A549 (cell line): ENCODE results near the gene ZSCAN1. TPM values are rescaled to one million over a fixed set of nuclear protein-coding genes. Genes with fewer than 3 reads are reported as not detected.

Experiments used
- ATAC-seq, 2 experiments: fragments of 200-7000 bp in 1 of 2; fragments of >200 bp in 1 of 2; cut with Nextera tagmentation in 1 of 2; cut with Tn5 transposase in 1 of 2; 3 replicates each; pipeline versions ENCODE4 v1.8.0 to v1.9.1; 2018 to 2020; ENCODE audit warnings: mild to moderate bottlenecking in 1 of 2, moderate library complexity in 1 of 2
- CTCF ChIA-PET: fragments of 300-600 bp; sonication (Branson Sonifier 250); formaldehyde crosslinking; extraction: SDS; loops from one replicate; lab custom pipeline; 2021; ENCODE audit warnings: antibody characterized with exemption, inconsistent platforms; lab: Yijun Ruan, JAX
- POLR2A ChIA-PET: fragments of 350-600 bp; formaldehyde crosslinking; extraction: SDS; loops from one replicate; lab custom pipeline; 2021; ENCODE audit warnings: antibody characterized with exemption, inconsistent platforms; lab: Yijun Ruan, JAX
- DNase-seq, 2 experiments: peaks; one replicate each; pipeline versions ENCODE4 v3.0.0 to v3.0.0-alpha.2; 2011 to 2016; ENCODE audit warnings: low read depth in 1 of 2, low spot score in 1 of 2
- FAIRE-seq: peaks from 2 replicates; lab custom pipeline; 2011; peaks lifted over from hg19 to GRCh38; lab: Jason Lieb, UNC
- H3K27ac ChIP-seq, 2 experiments: fragments of >200 bp; sonication (Bioruptor Twin); formaldehyde crosslinking; 3 replicates each; pipeline ENCODE4 v1.5.1; 2016 to 2017
- H3K4me1 ChIP-seq: fragments of >200 bp; sonication (Bioruptor Twin); formaldehyde crosslinking; 3 replicates; pipeline ENCODE4 v1.6.1; 2016
- H3K4me2 ChIP-seq: fragments of >200 bp; sonication (Bioruptor Twin); formaldehyde crosslinking; 3 replicates; pipeline ENCODE4 v1.6.1; 2016
- H3K4me3 ChIP-seq: fragments of >200 bp; sonication (Bioruptor Twin); formaldehyde crosslinking; 3 replicates; pipeline ENCODE4 v1.5.1; 2016
- H3K9me3 ChIP-seq: fragments of >200 bp; sonication (Bioruptor Twin); formaldehyde crosslinking; 3 replicates; pipeline ENCODE4 v1.6.1; 2016
- BHLHE40 ChIP-seq: IDR thresholded peaks from 2 replicates; pipeline ENCODE4 v1.6.1; 2012; ENCODE audit warnings: low read depth, low read length, inconsistent platforms
- EHF ChIP-seq: fragments of 250-450 bp; sonication (Bioruptor Pico); IDR thresholded peaks from 2 replicates; pipeline ENCODE4 v1.5.0; 2020; ENCODE audit warnings: mild to moderate bottlenecking
- FOSL2 ChIP-seq, 2 experiments: fragments of 450-650 bp in 1 of 2; fragments of >200 bp in 1 of 2; sonication (Bioruptor Twin) in 1 of 2; formaldehyde crosslinking; IDR thresholded peaks; 2 replicates each; pipeline versions ENCODE4 v1.5.0 to v1.6.1; 2016 to 2020; ENCODE audit warnings: mild to moderate bottlenecking in 1 of 2, moderate library complexity in 1 of 2
- HDAC2 ChIP-seq: fragments of 200-600 bp; sonication (generic); IDR thresholded peaks from 2 replicates; pipeline ENCODE4 v1.6.1; 2016
- JUN ChIP-seq, 2 experiments: fragments of >200 bp; sonication (Bioruptor Twin); formaldehyde crosslinking; IDR thresholded peaks; 2 replicates in 1 of 2; 3 replicates in 1 of 2; pipeline ENCODE4 v1.6.1; 2016 to 2017
- KDM1A ChIP-seq: fragments of 200-600 bp; sonication (generic); IDR thresholded peaks from 2 replicates; pipeline ENCODE4 v1.6.1; 2016; ENCODE audit warnings: low read depth, mild to moderate bottlenecking
- MAZ ChIP-seq: fragments of 150-350 bp; IDR thresholded peaks from 2 replicates; pipeline ENCODE4 v1.6.1; 2014; ENCODE audit warnings: antibody characterized with exemption, low read depth, low read length, borderline replicate concordance
- NFE2L2 ChIP-seq: fragments of 150-350 bp; conservative IDR thresholded peaks from 2 replicates; pipeline ENCODE4 v1.6.1; 2014; ENCODE audit warnings: low read length
- PHF8 ChIP-seq: fragments of 200-600 bp; sonication (generic); IDR thresholded peaks from 2 replicates; pipeline ENCODE4 v1.6.1; 2016; ENCODE audit warnings: low read depth, mild to moderate bottlenecking, antibody characterized with exemption, moderate library complexity, borderline replicate concordance
- RAD21 ChIP-seq, 2 experiments: fragments of >200 bp in 1 of 2; sonication (Bioruptor Twin) in 1 of 2; formaldehyde crosslinking in 1 of 2; IDR thresholded peaks in 1 of 2; conservative IDR thresholded peaks in 1 of 2; 2 replicates in 1 of 2; 3 replicates in 1 of 2; pipeline ENCODE4 v1.6.1; 2012 to 2018; ENCODE audit warnings: inconsistent platforms in 1 of 2
- RARB ChIP-seq: fragments of 250-450 bp; sonication (Bioruptor Pico); IDR thresholded peaks from 2 replicates; pipeline ENCODE4 v1.8.0; 2021; ENCODE audit warnings: mild to moderate bottlenecking, moderate library complexity
- RNF2 ChIP-seq: fragments of 200-600 bp; sonication (generic); IDR thresholded peaks from 2 replicates; pipeline ENCODE4 v1.6.1; 2016; ENCODE audit warnings: low read depth, mild to moderate bottlenecking, antibody characterized with exemption, moderate library complexity, borderline replicate concordance
- SMC3 ChIP-seq: fragments of >200 bp; sonication (Bioruptor Twin); formaldehyde crosslinking; IDR thresholded peaks from 3 replicates; pipeline ENCODE4 v1.6.1; 2018; ENCODE audit warnings: inconsistent platforms
- TP53 ChIP-seq: fragments of 250-450 bp; sonication (Bioruptor Pico); IDR thresholded peaks from 2 replicates; pipeline ENCODE4 v1.5.0; 2021; ENCODE audit warnings: mild to moderate bottlenecking, moderate library complexity
- ZFP36 ChIP-seq: fragments of 450-650 bp; IDR thresholded peaks from 2 replicates; pipeline ENCODE4 v1.6.1; 2014; ENCODE audit warnings: borderline replicate concordance; ENCODE audit not compliant: partially characterized antibody
- ZNF302 ChIP-seq: fragments of 250-450 bp; sonication (Bioruptor Pico); IDR thresholded peaks from 2 replicates; pipeline ENCODE4 v1.9.0; 2021; ENCODE audit warnings: inconsistent platforms, mild to moderate bottlenecking, moderate library complexity
- ZSCAN20 ChIP-seq: fragments of 250-450 bp; sonication (Bioruptor Pico); IDR thresholded peaks from 2 replicates; pipeline ENCODE4 v1.8.0; 2022; ENCODE audit warnings: mild to moderate bottlenecking, moderate library complexity
- WGBS: methylation state at CpG from one replicate; pipeline ENCODE4 v1.1.6; 2017; ENCODE audit errors: missing lambda C conversion rate; 5-methylcytosine and 5-hydroxymethylcytosine counted together
- polyA plus RNA-seq, 4 experiments: library from polyadenylated mRNA; depleted of rRNA in 3 of 4; stranded (reverse); fragments of >200 nt; fragmentation: RNase III in 1 of 4; extraction: RNeasy Plus Mini Kit Qiagen cat#74134 plus additional on column Dnase treatment in 1 of 4; gene quantifications; 2 replicates in 3 of 4; 3 replicates in 1 of 4; pipeline ENCODE4 v1.2.3, GENCODE V29; 2011 to 2017
- TF ChIP-seq, protein P1 (sequence below): fragments of 450-650 bp; IDR thresholded peaks from 2 replicates; pipeline ENCODE4 v1.6.1; 2014; ENCODE audit warnings: antibody characterized with exemption
- TF ChIP-seq, protein P2 (sequence below): IDR thresholded peaks from 2 replicates; pipeline ENCODE4 v1.6.1; 2012
- TF ChIP-seq, protein P3 (sequence below): fragments of >200 bp; sonication (Bioruptor Twin); formaldehyde crosslinking; IDR thresholded peaks from 2 replicates; pipeline ENCODE4 v1.6.1; 2016
- TF ChIP-seq, protein P4 (sequence below): IDR thresholded peaks from 2 replicates; pipeline ENCODE4 v1.6.1; 2012
- TF ChIP-seq, protein P5 (sequence below): fragments of 200-600 bp; sonication (generic); IDR thresholded peaks from 2 replicates; pipeline ENCODE4 v1.6.1; 2016; ENCODE audit warnings: antibody characterized with exemption, mild to moderate bottlenecking, moderate library complexity
- TF ChIP-seq, protein P6 (sequence below): fragments of >200 bp; sonication (Bioruptor Twin); formaldehyde crosslinking; IDR thresholded peaks from 3 replicates; pipeline ENCODE4 v1.5.1; 2016
- TF ChIP-seq, protein P7 (sequence below): IDR thresholded peaks from 2 replicates; pipeline ENCODE4 v1.6.1; 2012; ENCODE audit warnings: low read depth, borderline replicate concordance

ZSCAN1 gene
- polyA plus RNA-seq, 2 of the 4 experiments (the other 2 are of a cell fraction): not detected

DNA sequence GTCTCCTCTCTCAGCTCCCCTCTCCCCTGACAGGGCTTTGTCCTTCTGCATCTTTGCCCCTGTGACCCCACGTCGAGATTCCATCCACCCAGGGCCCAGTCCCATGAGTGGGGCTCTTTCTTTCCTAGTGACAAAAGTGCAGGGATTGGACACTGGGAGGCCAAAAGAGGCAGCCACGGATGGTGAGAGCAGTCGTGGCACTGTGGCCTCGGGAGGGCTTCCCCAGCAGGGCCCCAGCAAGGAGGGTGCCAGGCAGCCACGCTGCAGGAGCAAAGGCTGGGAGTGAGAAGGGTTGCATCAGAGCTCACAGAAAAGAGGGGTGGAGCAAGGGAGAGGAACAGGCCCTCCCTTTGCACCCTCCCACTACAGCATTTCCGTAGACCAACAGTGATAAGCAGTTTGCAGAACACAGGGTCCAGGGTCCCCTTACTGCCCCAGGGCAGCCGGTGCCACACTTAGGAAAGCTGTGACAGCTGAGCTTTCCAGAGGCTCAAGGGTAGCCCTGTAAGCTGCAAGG is 4.9 kb downstream of the ZSCAN1 start:
- FAIRE-seq (no peak), DNase-seq (no peak), ATAC-seq (no peak)
- H3K9me3 ChIP-seq: peaks cover 76% of the 10 kb centered on the region
- TF ChIP-seq JUN (IDR thresholded peaks at IDR 0.05): no peak
- no peak for TF ChIP-seq MAZ
- TF ChIP-seq, protein P1, sequence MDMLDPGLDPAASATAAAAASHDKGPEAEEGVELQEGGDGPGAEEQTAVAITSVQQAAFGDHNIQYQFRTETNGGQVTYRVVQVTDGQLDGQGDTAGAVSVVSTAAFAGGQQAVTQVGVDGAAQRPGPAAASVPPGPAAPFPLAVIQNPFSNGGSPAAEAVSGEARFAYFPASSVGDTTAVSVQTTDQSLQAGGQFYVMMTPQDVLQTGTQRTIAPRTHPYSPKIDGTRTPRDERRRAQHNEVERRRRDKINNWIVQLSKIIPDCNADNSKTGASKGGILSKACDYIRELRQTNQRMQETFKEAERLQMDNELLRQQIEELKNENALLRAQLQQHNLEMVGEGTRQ: no peak
- TF ChIP-seq, protein P2, sequence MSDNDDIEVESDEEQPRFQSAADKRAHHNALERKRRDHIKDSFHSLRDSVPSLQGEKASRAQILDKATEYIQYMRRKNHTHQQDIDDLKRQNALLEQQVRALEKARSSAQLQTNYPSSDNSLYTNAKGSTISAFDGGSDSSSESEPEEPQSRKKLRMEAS: no peak
- TF ChIP-seq, protein P3, sequence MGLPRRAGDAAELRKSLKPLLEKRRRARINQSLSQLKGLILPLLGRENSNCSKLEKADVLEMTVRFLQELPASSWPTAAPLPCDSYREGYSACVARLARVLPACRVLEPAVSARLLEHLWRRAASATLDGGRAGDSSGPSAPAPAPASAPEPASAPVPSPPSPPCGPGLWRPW: no peak
- no peak for TF ChIP-seq ZFP36
- no peak for TF ChIP-seq TP53
- TF ChIP-seq, protein P4, sequence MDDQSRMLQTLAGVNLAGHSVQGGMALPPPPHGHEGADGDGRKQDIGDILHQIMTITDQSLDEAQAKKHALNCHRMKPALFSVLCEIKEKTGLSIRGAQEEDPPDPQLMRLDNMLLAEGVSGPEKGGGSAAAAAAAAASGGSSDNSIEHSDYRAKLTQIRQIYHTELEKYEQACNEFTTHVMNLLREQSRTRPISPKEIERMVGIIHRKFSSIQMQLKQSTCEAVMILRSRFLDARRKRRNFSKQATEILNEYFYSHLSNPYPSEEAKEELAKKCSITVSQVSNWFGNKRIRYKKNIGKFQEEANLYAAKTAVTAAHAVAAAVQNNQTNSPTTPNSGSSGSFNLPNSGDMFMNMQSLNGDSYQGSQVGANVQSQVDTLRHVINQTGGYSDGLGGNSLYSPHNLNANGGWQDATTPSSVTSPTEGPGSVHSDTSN: no peak
- TF ChIP-seq PHF8: no peak
- TF ChIP-seq, protein P5, sequence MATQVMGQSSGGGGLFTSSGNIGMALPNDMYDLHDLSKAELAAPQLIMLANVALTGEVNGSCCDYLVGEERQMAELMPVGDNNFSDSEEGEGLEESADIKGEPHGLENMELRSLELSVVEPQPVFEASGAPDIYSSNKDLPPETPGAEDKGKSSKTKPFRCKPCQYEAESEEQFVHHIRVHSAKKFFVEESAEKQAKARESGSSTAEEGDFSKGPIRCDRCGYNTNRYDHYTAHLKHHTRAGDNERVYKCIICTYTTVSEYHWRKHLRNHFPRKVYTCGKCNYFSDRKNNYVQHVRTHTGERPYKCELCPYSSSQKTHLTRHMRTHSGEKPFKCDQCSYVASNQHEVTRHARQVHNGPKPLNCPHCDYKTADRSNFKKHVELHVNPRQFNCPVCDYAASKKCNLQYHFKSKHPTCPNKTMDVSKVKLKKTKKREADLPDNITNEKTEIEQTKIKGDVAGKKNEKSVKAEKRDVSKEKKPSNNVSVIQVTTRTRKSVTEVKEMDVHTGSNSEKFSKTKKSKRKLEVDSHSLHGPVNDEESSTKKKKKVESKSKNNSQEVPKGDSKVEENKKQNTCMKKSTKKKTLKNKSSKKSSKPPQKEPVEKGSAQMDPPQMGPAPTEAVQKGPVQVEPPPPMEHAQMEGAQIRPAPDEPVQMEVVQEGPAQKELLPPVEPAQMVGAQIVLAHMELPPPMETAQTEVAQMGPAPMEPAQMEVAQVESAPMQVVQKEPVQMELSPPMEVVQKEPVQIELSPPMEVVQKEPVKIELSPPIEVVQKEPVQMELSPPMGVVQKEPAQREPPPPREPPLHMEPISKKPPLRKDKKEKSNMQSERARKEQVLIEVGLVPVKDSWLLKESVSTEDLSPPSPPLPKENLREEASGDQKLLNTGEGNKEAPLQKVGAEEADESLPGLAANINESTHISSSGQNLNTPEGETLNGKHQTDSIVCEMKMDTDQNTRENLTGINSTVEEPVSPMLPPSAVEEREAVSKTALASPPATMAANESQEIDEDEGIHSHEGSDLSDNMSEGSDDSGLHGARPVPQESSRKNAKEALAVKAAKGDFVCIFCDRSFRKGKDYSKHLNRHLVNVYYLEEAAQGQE: no peak
- TF ChIP-seq RNF2: no peak
- TF ChIP-seq EHF (CRISPR knock-in tag): no peak
- TF ChIP-seq, protein P6, sequence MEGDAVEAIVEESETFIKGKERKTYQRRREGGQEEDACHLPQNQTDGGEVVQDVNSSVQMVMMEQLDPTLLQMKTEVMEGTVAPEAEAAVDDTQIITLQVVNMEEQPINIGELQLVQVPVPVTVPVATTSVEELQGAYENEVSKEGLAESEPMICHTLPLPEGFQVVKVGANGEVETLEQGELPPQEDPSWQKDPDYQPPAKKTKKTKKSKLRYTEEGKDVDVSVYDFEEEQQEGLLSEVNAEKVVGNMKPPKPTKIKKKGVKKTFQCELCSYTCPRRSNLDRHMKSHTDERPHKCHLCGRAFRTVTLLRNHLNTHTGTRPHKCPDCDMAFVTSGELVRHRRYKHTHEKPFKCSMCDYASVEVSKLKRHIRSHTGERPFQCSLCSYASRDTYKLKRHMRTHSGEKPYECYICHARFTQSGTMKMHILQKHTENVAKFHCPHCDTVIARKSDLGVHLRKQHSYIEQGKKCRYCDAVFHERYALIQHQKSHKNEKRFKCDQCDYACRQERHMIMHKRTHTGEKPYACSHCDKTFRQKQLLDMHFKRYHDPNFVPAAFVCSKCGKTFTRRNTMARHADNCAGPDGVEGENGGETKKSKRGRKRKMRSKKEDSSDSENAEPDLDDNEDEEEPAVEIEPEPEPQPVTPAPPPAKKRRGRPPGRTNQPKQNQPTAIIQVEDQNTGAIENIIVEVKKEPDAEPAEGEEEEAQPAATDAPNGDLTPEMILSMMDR: no peak
- no peak for TF ChIP-seq RARB
- no peak for TF ChIP-seq KDM1A
- WGBS: 17% methylated on average over 8 of the region's 8 CpGs
- no peak overlapping the region for H3K4me2 ChIP-seq
- ChIA-PET POLR2A (no interaction called here), CTCF (no interaction called here)
- H3K4me1 ChIP-seq: no peaks in the 10 kb centered on the region
- H3K4me3 ChIP-seq: no peak overlapping the region
- H3K27ac ChIP-seq: no peak overlapping the region

DNA sequence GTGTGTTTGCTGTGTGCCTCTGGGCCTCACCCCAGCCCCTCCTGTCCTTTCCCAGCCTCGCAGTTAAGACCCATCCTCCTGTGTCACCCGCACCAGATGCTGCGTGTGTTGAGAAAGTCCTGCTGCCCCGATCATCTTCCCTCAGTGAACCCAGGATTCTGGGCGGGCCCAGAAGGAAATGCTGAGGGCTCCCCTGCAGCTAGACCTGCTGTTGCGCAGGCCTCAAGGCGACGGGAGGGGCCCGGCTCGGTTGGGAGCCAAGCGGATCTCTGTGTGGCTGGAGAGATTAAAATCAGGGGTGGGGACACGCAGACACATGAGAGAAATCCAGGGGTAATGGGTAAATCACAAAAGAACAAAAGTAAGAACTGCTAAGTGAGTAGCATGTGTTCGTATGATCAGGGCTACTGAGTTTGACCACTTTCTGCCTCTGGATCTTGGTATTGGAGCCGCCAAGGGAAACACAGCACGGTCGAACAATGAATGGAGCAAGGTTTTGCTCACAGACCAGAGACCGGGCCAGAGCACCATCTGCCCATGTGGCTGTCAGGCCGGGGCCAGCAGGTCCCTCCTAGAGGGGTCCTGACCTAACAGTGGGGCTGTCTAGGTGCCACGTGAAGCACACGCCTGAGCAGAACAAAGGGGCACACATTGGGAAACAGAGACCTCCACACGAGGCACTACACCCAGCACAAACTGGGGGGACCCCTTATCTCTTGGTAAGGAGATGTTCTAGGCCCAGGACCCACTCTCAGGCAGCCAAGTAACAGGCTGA is 7.1 kb downstream of the ZSCAN1 start:
- Histone ChIP-seq H3K27ac (no peak overlapping the region), H3K4me1 (no peaks in the 10 kb centered on the region), H3K4me2 (no peak overlapping the region), H3K4me3 (no peak overlapping the region), H3K9me3 (peaks cover 78% of the 10 kb centered on the region)
- ATAC-seq (no peak), DNase-seq (no peak), FAIRE-seq (no peak)
- POLR2A ChIA-PET: no interaction called here
- TF ChIP-seq KDM1A (no peak), FOSL2 (IDR thresholded peaks at IDR 0.05) (no peak), FOSL2 (CRISPR knock-in tag; IDR thresholded peaks at IDR 0.05) (no peak), NFE2L2 (no peak), ZSCAN20 (CRISPR knock-in tag) (no peak), HDAC2 (no peak), SMC3 (no peak), BHLHE40 (no peak), RAD21 (conservative IDR thresholded peaks at IDR 0.05 in 1 of 2, IDR thresholded peaks at IDR 0.05 in 1 of 2) (no peak), ZNF302 (no peak)
- TF ChIP-seq, protein P7, sequence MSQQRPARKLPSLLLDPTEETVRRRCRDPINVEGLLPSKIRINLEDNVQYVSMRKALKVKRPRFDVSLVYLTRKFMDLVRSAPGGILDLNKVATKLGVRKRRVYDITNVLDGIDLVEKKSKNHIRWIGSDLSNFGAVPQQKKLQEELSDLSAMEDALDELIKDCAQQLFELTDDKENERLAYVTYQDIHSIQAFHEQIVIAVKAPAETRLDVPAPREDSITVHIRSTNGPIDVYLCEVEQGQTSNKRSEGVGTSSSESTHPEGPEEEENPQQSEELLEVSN: no peak
- CTCF ChIA-PET: no interaction called here
- WGBS: 43% methylated on average over 21 of the region's 21 CpGs
